HG02623 (cell line): ENCODE measurements around the gene SOAT2.
A peak's percentile ranks its signal among the peaks of the same experiment; 100 is the strongest.
"Not testable (repeated sequence)": the region's sequence is repeated elsewhere in the genome, so short reads cannot be mapped to it uniquely, and the experiment has no call there.

Experiments used
- ATAC-seq: cut with Tn5 transposase; IDR thresholded peaks from one replicate; pipeline ENCODE4 v1.9.1; 2021; ENCODE audit warnings: moderate library complexity; ENCODE audit not compliant: unreplicated experiment

Gene SOAT2

GRCh38 chr12:53079226-53080117 is 23.8 kb upstream of the SOAT2 start, which contains the start of gene SPRYD3:
Gene SPRYD3 (minus strand): TSS chr12:53079390. CDS start chr12:53079333, 57 bp downstream.
- ATAC-seq, result peak; percentile 98

- no peak for ATAC-seq
Observed at GRCh38 chr12:53082637-53083175, 20.6 kb upstream of the SOAT2 start.

- ATAC-seq, result no peak
Observed at GRCh38 chr12:53086361-53086760, 16.9 kb upstream of the SOAT2 start.

GRCh38 chr12:53090105-53090504 is 13.2 kb upstream of the SOAT2 start:
- no peak for ATAC-seq

GRCh38 chr12:53090554-53090953 is 12.7 kb upstream of the SOAT2 start:
- no peak for ATAC-seq

- ATAC-seq, result no peak
Observed at GRCh38 chr12:53091756-53092155, 11.5 kb upstream of the SOAT2 start.

- ATAC-seq, result no peak
Observed at GRCh38 chr12:53093777-53094393, 9.4 kb upstream of the SOAT2 start.

GRCh38 chr12:53094394-53094787 is 8.9 kb upstream of the SOAT2 start:
- no peak for ATAC-seq

GRCh38 chr12:53094796-53095595 is 8.3 kb upstream of the SOAT2 start:
- not testable (repeated sequence) for ATAC-seq

GRCh38 chr12:53095596-53095895 is 7.7 kb upstream of the SOAT2 start:
- not testable (repeated sequence) for ATAC-seq

GRCh38 chr12:53096089-53096741 is 7.1 kb upstream of the SOAT2 start:
- ATAC-seq, result no peak

GRCh38 chr12:53096759-53097158 is 6.5 kb upstream of the SOAT2 start:
- no peak for ATAC-seq

GRCh38 chr12:53097207-53097563 is 6.1 kb upstream of the SOAT2 start:
- no peak for ATAC-seq

GRCh38 chr12:53097564-53098353 is 5.5 kb upstream of the SOAT2 start, which contains the start of gene IGFBP6:
Gene IGFBP6 (plus strand): TSS chr12:53097667. CDS start chr12:53097718, 51 bp downstream.
- ATAC-seq, result no peak

GRCh38 chr12:53098354-53098981 is 4.8 kb upstream of the SOAT2 start:
- no peak for ATAC-seq

- no peak for ATAC-seq
Observed at GRCh38 chr12:53099071-53099882, 4.0 kb upstream of the SOAT2 start.

- no peak for ATAC-seq
Observed at GRCh38 chr12:53100466-53101151, 2.7 kb upstream of the SOAT2 start.

- no peak for ATAC-seq
Observed at GRCh38 chr12:53101266-53101665, 2.0 kb upstream of the SOAT2 start.
